Mesenchymal stem cell (in vitro differentiated cells and primary cell): ENCODE data around the gene MAP3K10.

Source experiments
- DNase-seq: peaks from one replicate; pipeline ENCODE4 v3.0.0-alpha.2; 2013
- H2AFZ ChIP-seq: one replicate; pipeline ENCODE4 v1.6.1; 2013; ENCODE audit warnings: low read depth, mild to moderate bottlenecking, control low read depth, inconsistent platforms, low read length, moderate library complexity
- H2AK5ac ChIP-seq: 2 replicates; pipeline ENCODE4 v1.6.1; 2013; ENCODE audit warnings: low read length, moderate library complexity, mild to moderate bottlenecking, inconsistent platforms; ENCODE audit not compliant: severe bottlenecking
- H2BK120ac ChIP-seq: one replicate; pipeline ENCODE4 v1.6.1; 2013; ENCODE audit warnings: low read depth, mild to moderate bottlenecking, inconsistent platforms, low read length, moderate library complexity
- H2BK12ac ChIP-seq, 2 experiments: one replicate each; pipeline ENCODE4 v1.6.1; 2013; ENCODE audit warnings: inconsistent platforms in 2 of 2, low read length in 2 of 2, mild to moderate bottlenecking in 2 of 2, moderate library complexity in 2 of 2, control low read depth in 1 of 2
- H2BK15ac ChIP-seq: one replicate; pipeline ENCODE4 v1.6.1; 2013; ENCODE audit warnings: mild to moderate bottlenecking, low read depth, inconsistent platforms; ENCODE audit not compliant: poor library complexity, severe bottlenecking
- H2BK5ac ChIP-seq: 2 replicates; pipeline ENCODE4 v1.6.1; 2013; ENCODE audit warnings: low read depth, mild to moderate bottlenecking, low read length, control low read depth, inconsistent platforms; ENCODE audit not compliant: poor library complexity, severe bottlenecking
- H3K14ac ChIP-seq, 2 experiments: one replicate each; pipeline ENCODE4 v1.6.1; 2013; ENCODE audit warnings: inconsistent platforms in 2 of 2, low read length in 2 of 2, control low read depth in 1 of 2, mild to moderate bottlenecking in 1 of 2, moderate library complexity in 1 of 2
- H3K18ac ChIP-seq, 2 experiments: one replicate each; pipeline ENCODE4 v1.6.1; 2013; ENCODE audit warnings: inconsistent platforms in 2 of 2, low read length in 2 of 2, control low read depth in 1 of 2, low read depth in 1 of 2, mild to moderate bottlenecking in 1 of 2
- H3K23ac ChIP-seq, 2 experiments: one replicate each; pipeline ENCODE4 v1.6.1; 2013; ENCODE audit warnings: inconsistent platforms in 2 of 2, low read length in 2 of 2, mild to moderate bottlenecking in 2 of 2, moderate library complexity in 2 of 2, control low read depth in 1 of 2
- H3K27ac ChIP-seq: 2 replicates; pipeline ENCODE4 v1.5.1; 2013; ENCODE audit warnings: mild to moderate bottlenecking, moderate library complexity, low read length, control low read depth, inconsistent platforms; ENCODE audit not compliant: poor library complexity, severe bottlenecking
- H3K27me3 ChIP-seq, 2 experiments: 2 replicates each; pipeline versions ENCODE4 v1.6.1 to v1.7.0; 2013; ENCODE audit warnings: low read length in 2 of 2, mild to moderate bottlenecking in 2 of 2, moderate library complexity in 2 of 2, control low read depth in 1 of 2, inconsistent platforms in 1 of 2; ENCODE audit not compliant: control insufficient read depth in 1 of 2, insufficient read depth in 1 of 2
- H3K36me3 ChIP-seq, 2 experiments: 2 replicates each; pipeline versions ENCODE4 v1.6.1 to v1.7.0; 2013; ENCODE audit warnings: low read length in 2 of 2, control low read depth in 1 of 2, inconsistent platforms in 1 of 2, low read depth in 1 of 2, mild to moderate bottlenecking in 1 of 2; ENCODE audit not compliant: insufficient read depth in 2 of 2, control insufficient read depth in 1 of 2
- H3K4ac ChIP-seq, 2 experiments: one replicate each; pipeline ENCODE4 v1.6.1; 2013; ENCODE audit warnings: inconsistent platforms in 2 of 2, low read length in 2 of 2, mild to moderate bottlenecking in 2 of 2, moderate library complexity in 2 of 2, control low read depth in 1 of 2, low read depth in 1 of 2
- H3K4me1 ChIP-seq: 2 replicates; pipeline ENCODE4 v1.6.1; 2013; ENCODE audit warnings: low read depth, low read length, control low read depth; ENCODE audit not compliant: control insufficient read depth, insufficient read depth
- H3K4me2 ChIP-seq: 2 replicates; pipeline ENCODE4 v1.6.1; 2013; ENCODE audit warnings: low read length, mild to moderate bottlenecking, inconsistent platforms; ENCODE audit not compliant: poor library complexity, severe bottlenecking
- H3K4me3 ChIP-seq, 2 experiments: 2 replicates each; pipeline versions ENCODE4 v1.5.1 to v1.7.0; 2013; ENCODE audit warnings: low read length in 2 of 2, mild to moderate bottlenecking in 2 of 2, control low read depth in 1 of 2, low read depth in 1 of 2; ENCODE audit not compliant: insufficient read depth in 1 of 2
- H3K79me1 ChIP-seq: replicated peaks from 2 replicates; pipeline ENCODE4 v1.6.1; 2013; ENCODE audit warnings: mild to moderate bottlenecking, control low read depth, low read length, inconsistent platforms; ENCODE audit not compliant: poor library complexity, severe bottlenecking
- H3K9ac ChIP-seq: 2 replicates; pipeline ENCODE4 v1.7.0; 2013; ENCODE audit warnings: mild to moderate bottlenecking, low read length, moderate library complexity
- H3K9me3 ChIP-seq: 2 replicates; pipeline ENCODE4 v1.7.0; 2013; ENCODE audit warnings: mild to moderate bottlenecking, low read length; ENCODE audit not compliant: control insufficient read depth
- H4K8ac ChIP-seq: one replicate; pipeline ENCODE4 v1.6.1; 2013; ENCODE audit warnings: inconsistent platforms, mild to moderate bottlenecking, low read length, moderate library complexity
- H4K91ac ChIP-seq: one replicate; pipeline ENCODE4 v1.6.1; 2013; ENCODE audit warnings: mild to moderate bottlenecking, low read length, inconsistent platforms
- WGBS: methylation state at CpG from one replicate; pipeline ENCODE4 v1.1.7; 2013; ENCODE audit warnings: mixed read lengths; 5-methylcytosine and 5-hydroxymethylcytosine counted together

MAP3K10 gene

GRCh38 chr19:40238775-40239174, 47.5 kb downstream of the MAP3K10 start:
- DNase-seq: no peak
- H3K4me2 ChIP-seq: no peak overlapping the region
- no peak overlapping the region for H2BK5ac ChIP-seq
- no peak overlapping the region for H3K23ac ChIP-seq
- H2BK12ac ChIP-seq: no peak overlapping the region
- H2AFZ ChIP-seq: no peak overlapping the region
- H3K18ac ChIP-seq: no peak overlapping the region
- peaks cover 6% of the 10 kb centered on the region for H3K4me1 ChIP-seq
- no peak overlapping the region for H4K91ac ChIP-seq
- H2BK15ac ChIP-seq: no peak overlapping the region
- no peaks in the 10 kb centered on the region for H3K27me3 ChIP-seq
- H3K9ac ChIP-seq: no peak overlapping the region
- no peak overlapping the region for H4K8ac ChIP-seq
- no peak overlapping the region for H3K4ac ChIP-seq
- H3K14ac ChIP-seq: no peak overlapping the region
- H3K36me3 ChIP-seq: peaks cover 78 to 84% of the 10 kb centered on the region in 2 experiments
- no peak overlapping the region for H2AK5ac ChIP-seq
- H3K4me3 ChIP-seq: no peak overlapping the region
- no peak overlapping the region for H3K27ac ChIP-seq
- H2BK120ac ChIP-seq: no peak overlapping the region
- WGBS: 96% methylated on average over 7 of the region's 9 CpGs
- H3K79me1 ChIP-seq: peaks cover 34% of the 10 kb centered on the region
- no peaks in the 10 kb centered on the region for H3K9me3 ChIP-seq

GRCh38 chr19:40239415-40240226, 48.4 kb downstream of the MAP3K10 start:
- DNase-seq: no peak
- H2BK120ac ChIP-seq: no peak overlapping the region
- no peak overlapping the region for H3K4me3 ChIP-seq
- H2BK12ac ChIP-seq: no peak overlapping the region
- H3K4me2 ChIP-seq: no peak overlapping the region
- no peak overlapping the region for H2BK5ac ChIP-seq
- H3K23ac ChIP-seq: no peak overlapping the region
- H3K18ac ChIP-seq: no peak overlapping the region
- peaks cover 9% of the 10 kb centered on the region for H3K4me1 ChIP-seq
- no peak overlapping the region for H4K8ac ChIP-seq
- no peaks in the 10 kb centered on the region for H3K9me3 ChIP-seq
- H3K4ac ChIP-seq: no peak overlapping the region
- no peak overlapping the region for H4K91ac ChIP-seq
- no peak overlapping the region for H3K27ac ChIP-seq
- WGBS: 97% methylated on average over 12 of the region's 12 CpGs
- H3K14ac ChIP-seq: no peak overlapping the region
- no peaks in the 10 kb centered on the region for H3K27me3 ChIP-seq
- no peak overlapping the region for H2BK15ac ChIP-seq
- no peak overlapping the region for H3K9ac ChIP-seq
- H2AK5ac ChIP-seq: no peak overlapping the region
- peaks cover 38% of the 10 kb centered on the region for H3K79me1 ChIP-seq
- H3K36me3 ChIP-seq: peaks cover 71 to 75% of the 10 kb centered on the region in 2 experiments
- no peak overlapping the region for H2AFZ ChIP-seq

- Histone ChIP-seq H3K36me3 (peaks cover 64 to 68% of the 10 kb centered on the region in 2 experiments), H4K91ac (no peak overlapping the region), H3K27ac (no peak overlapping the region), H3K23ac (no peak overlapping the region), H2AFZ (no peak overlapping the region), H3K4me2 (no peak overlapping the region), H3K4me1 (peaks cover 11% of the 10 kb centered on the region), H4K8ac (no peak overlapping the region), H2BK12ac (no peak overlapping the region), H2BK120ac (no peak overlapping the region), H2BK15ac (no peak overlapping the region), H3K79me1 (peaks cover 43% of the 10 kb centered on the region), H3K4ac (no peak overlapping the region), H2AK5ac (no peak overlapping the region), H2BK5ac (no peak overlapping the region), H3K4me3 (no peak overlapping the region), H3K27me3 (no peaks in the 10 kb centered on the region), H3K9me3 (no peaks in the 10 kb centered on the region), H3K14ac (no peak overlapping the region), H3K9ac (no peak overlapping the region), H3K18ac (no peak overlapping the region)
- 92% methylated on average over 6 of the region's 6 CpGs for WGBS
- no peak for DNase-seq
Observed at GRCh38 chr19:40240332-40240731, 49.1 kb downstream of the MAP3K10 start.

- H3K27me3 ChIP-seq: no peaks in the 10 kb centered on the region
- no peak overlapping the region for H2AFZ ChIP-seq
- no peak for DNase-seq
- no peak overlapping the region for H2BK5ac ChIP-seq
- H3K9ac ChIP-seq: peak overlapping the region; percentile 63
- H3K14ac ChIP-seq: no peak overlapping the region
- no peak overlapping the region for H4K91ac ChIP-seq
- H3K4me3 ChIP-seq: no peak overlapping the region
- no peak overlapping the region for H3K27ac ChIP-seq
- H3K4ac ChIP-seq: no peak overlapping the region
- peaks cover 55 to 62% of the 10 kb centered on the region in 2 experiments for H3K36me3 ChIP-seq
- no peak overlapping the region for H2BK12ac ChIP-seq
- no peak overlapping the region for H3K18ac ChIP-seq
- no peak overlapping the region for H2AK5ac ChIP-seq
- no peak overlapping the region for H2BK120ac ChIP-seq
- no peaks in the 10 kb centered on the region for H3K9me3 ChIP-seq
- peaks cover 49% of the 10 kb centered on the region for H3K79me1 ChIP-seq
- peaks cover 11% of the 10 kb centered on the region for H3K4me1 ChIP-seq
- no peak overlapping the region for H3K4me2 ChIP-seq
- H2BK15ac ChIP-seq: no peak overlapping the region
- WGBS: 100% methylated on average over 9 of the region's 12 CpGs
- no peak overlapping the region for H3K23ac ChIP-seq
- no peak overlapping the region for H4K8ac ChIP-seq
Observed at GRCh38 chr19:40241125-40241808, 50.0 kb downstream of the MAP3K10 start.
